ENCODE measurements around the gene GHSR.

DNA sequence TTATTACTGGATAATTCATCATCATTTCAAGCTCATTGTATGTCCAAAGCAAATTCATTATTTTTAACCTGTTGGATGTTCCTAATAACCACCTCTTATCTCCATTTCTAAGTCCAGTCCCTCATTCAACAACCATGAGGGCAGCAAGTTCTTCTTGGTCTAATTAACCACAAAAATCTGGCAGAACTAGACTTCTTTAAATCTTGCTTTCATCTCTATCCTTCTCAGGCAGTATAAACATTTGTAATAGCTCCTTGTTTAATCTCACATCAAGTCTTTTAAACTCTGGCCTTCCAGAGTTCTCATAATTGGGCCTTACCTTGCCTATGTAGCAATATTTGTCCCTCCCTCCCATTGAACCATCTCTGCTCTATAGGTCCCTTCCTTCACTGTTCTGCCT is 17.0 kb upstream of the GHSR start:
- TF ChIP-seq FOSL1 (IDR thresholded peaks at IDR 0.05; ENCODE audit: insufficient read depth, low read depth, low read length), result no peak
- TF ChIP-seq RBBP5 (IDR thresholded peaks at IDR 0.05; ENCODE audit: borderline replicate concordance, low read depth, low read length), result no peak
- TF ChIP-seq SP1 (IDR thresholded peaks at IDR 0.05; ENCODE audit: low read depth, low read length), result no peak
- TF ChIP-seq, protein P1, sequence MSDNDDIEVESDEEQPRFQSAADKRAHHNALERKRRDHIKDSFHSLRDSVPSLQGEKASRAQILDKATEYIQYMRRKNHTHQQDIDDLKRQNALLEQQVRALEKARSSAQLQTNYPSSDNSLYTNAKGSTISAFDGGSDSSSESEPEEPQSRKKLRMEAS (IDR thresholded peaks at IDR 0.05), result no peak
- TF ChIP-seq, protein P2, sequence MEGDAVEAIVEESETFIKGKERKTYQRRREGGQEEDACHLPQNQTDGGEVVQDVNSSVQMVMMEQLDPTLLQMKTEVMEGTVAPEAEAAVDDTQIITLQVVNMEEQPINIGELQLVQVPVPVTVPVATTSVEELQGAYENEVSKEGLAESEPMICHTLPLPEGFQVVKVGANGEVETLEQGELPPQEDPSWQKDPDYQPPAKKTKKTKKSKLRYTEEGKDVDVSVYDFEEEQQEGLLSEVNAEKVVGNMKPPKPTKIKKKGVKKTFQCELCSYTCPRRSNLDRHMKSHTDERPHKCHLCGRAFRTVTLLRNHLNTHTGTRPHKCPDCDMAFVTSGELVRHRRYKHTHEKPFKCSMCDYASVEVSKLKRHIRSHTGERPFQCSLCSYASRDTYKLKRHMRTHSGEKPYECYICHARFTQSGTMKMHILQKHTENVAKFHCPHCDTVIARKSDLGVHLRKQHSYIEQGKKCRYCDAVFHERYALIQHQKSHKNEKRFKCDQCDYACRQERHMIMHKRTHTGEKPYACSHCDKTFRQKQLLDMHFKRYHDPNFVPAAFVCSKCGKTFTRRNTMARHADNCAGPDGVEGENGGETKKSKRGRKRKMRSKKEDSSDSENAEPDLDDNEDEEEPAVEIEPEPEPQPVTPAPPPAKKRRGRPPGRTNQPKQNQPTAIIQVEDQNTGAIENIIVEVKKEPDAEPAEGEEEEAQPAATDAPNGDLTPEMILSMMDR (IDR thresholded peaks at IDR 0.05; ENCODE audit: control extremely low read depth in 1 of 3, insufficient read depth in 1 of 3, low read depth in 1 of 3, low read length in 3 of 3), result no peak
- no peak for TF ChIP-seq POLR2A (IDR thresholded peaks at IDR 0.05; ENCODE audit: control extremely low read depth in 1 of 2, low read depth in 2 of 2, low read length in 2 of 2)
- no peak for TF ChIP-seq KDM1A (IDR thresholded peaks at IDR 0.05; ENCODE audit: borderline replicate concordance, low read length)
- TF ChIP-seq SIRT6 (IDR thresholded peaks at IDR 0.05; ENCODE audit: low read length), result no peak

All from H1 (cell line).